Hepatocyte (in vitro differentiated cells): ENCODE data around the gene TF. TPM values are rescaled to one million over a fixed set of nuclear protein-coding genes. Genes with fewer than 3 reads are reported as not detected.

Experiments used
- polyA plus RNA-seq: library from polyadenylated mRNA; unstranded; fragments of >200 nt; fragmentation: Nextera tagmentation; extraction: Ambion mirVana; gene quantifications from 2 replicates; pipeline ENCODE4 v1.2.1, GENCODE V29; 2016
- small RNA-seq: library from RNA; depleted of rRNA; stranded (forward); fragments of <200 nt; gene quantifications from one replicate; pipeline ENCODE3, GENCODE V24; 2014
- total RNA-seq: library from RNA; depleted of rRNA; stranded (reverse); fragments of >200 nt; gene quantifications from 2 replicates; pipeline ENCODE4 v1.2.3, GENCODE V29; 2014

Gene TF
- total and polyA plus RNA-seq, 2 experiments from 2014 or later = 577 to 642 TPM

Small RNAs within 50 kb of the gene (small RNA-seq; reads per million reads assigned to genes)
- gene RNA5SP140 = not detected

Other genes starting within 250 kb of the TF start
- 223 and 243 TPM in 2 replicates for gene CDV3, start 172.7 kb upstream of the TF start, total RNA-seq
- gene CDV3, start 172.7 kb upstream of the TF start, polyA plus RNA-seq = 96.2 and 97.6 TPM in 2 replicates
- gene TOPBP1, start 84.5 kb upstream of the TF start, total RNA-seq = 27.1 and 29.0 TPM in 2 replicates
- 8.0 and 8.3 TPM in 2 replicates for gene TOPBP1, start 84.5 kb upstream of the TF start, polyA plus RNA-seq
- 94.3 and 94.4 TPM in 2 replicates for gene SRPRB, start 59.4 kb downstream of the TF start, total RNA-seq
- gene SRPRB, start 59.4 kb downstream of the TF start, polyA plus RNA-seq = 107 and 129 TPM in 2 replicates
- gene RAB6B, start 149.5 kb downstream of the TF start, total RNA-seq = 2.2 and 9.1 TPM in 2 replicates
- gene RAB6B, start 149.5 kb downstream of the TF start, polyA plus RNA-seq = 1.8 and 2.6 TPM in 2 replicates